ENCODE results near the gene CYBA. TPM values are rescaled to one million over a fixed set of nuclear protein-coding genes. Genes with fewer than 3 reads are reported as not detected.

The CYBA gene
- total RNA-seq, 2 donors from 2014 or later = 368 to 389 TPM

- H3K9me3 ChIP-seq = no peaks in the 10 kb centered on the region
- no peak for DNase-seq
- intact Hi-C loops (cut with DNase I) = no loop called here
- H3K27ac ChIP-seq = no peak overlapping the region
- TF ChIP-seq CTCF (IDR thresholded peaks at IDR 0.05) = no peak
- H3K36me3 ChIP-seq = peaks cover 11% of the 10 kb centered on the region
- no peak overlapping the region for H3K9ac ChIP-seq (ENCODE audit: low read depth in 2 of 2, low read length in 2 of 2)
- no peaks in the 10 kb centered on the region for H3K27me3 ChIP-seq
- H3K4me1 ChIP-seq = peaks cover 32% of the 10 kb centered on the region
- H3K4me3 ChIP-seq = no peak overlapping the region
Measured at GRCh38 chr16:88614818-88615580, 35.9 kb downstream of the CYBA start.

- no peak for DNase-seq
- Histone ChIP-seq H3K27ac (no peak overlapping the region), H3K36me3 (peaks cover 18% of the 10 kb centered on the region)
Measured at GRCh38 chr16:88613911-88614817, 36.7 kb downstream of the CYBA start.

GRCh38 chr16:88613293-88613692 lies 37.6 kb downstream of the CYBA start:
- no peak for DNase-seq
- H3K27ac ChIP-seq = no peak overlapping the region
- peaks cover 21% of the 10 kb centered on the region for H3K4me1 ChIP-seq
- no peaks in the 10 kb centered on the region for H3K27me3 ChIP-seq
- no peak for TF ChIP-seq CTCF (IDR thresholded peaks at IDR 0.05)
- H3K9me3 ChIP-seq = no peaks in the 10 kb centered on the region
- intact Hi-C loops (cut with DNase I) = no loop called here
- no peak overlapping the region for H3K9ac ChIP-seq (ENCODE audit: low read depth in 2 of 2, low read length in 2 of 2)
- no peak overlapping the region for H3K4me3 ChIP-seq
- peaks cover 18% of the 10 kb centered on the region for H3K36me3 ChIP-seq

More at GRCh38 chr16:88613911-88614817, 36.7 kb downstream of the CYBA start:
- Histone ChIP-seq H3K9ac (ENCODE audit: low read depth in 2 of 2, low read length in 2 of 2) (no peak overlapping the region), H3K27me3 (no peaks in the 10 kb centered on the region), H3K9me3 (no peaks in the 10 kb centered on the region), H3K4me1 (peaks cover 28% of the 10 kb centered on the region), H3K4me3 (no peak overlapping the region)
- no peak for TF ChIP-seq CTCF (IDR thresholded peaks at IDR 0.05)
- intact Hi-C loops (cut with DNase I) = no loop called here

GRCh38 chr16:88610909-88611812 lies 39.7 kb downstream of the CYBA start:
- intact Hi-C loops (cut with DNase I) = no loop called here

More at GRCh38 chr16:88610909-88611812, 39.7 kb downstream of the CYBA start:
- Histone ChIP-seq H3K4me1 (peaks cover 6% of the 10 kb centered on the region), H3K4me3 (no peak overlapping the region), H3K27ac (no peak overlapping the region), H3K36me3 (peaks cover 18% of the 10 kb centered on the region), H3K9ac (ENCODE audit: low read depth in 2 of 2, low read length in 2 of 2) (no peak overlapping the region), H3K9me3 (no peaks in the 10 kb centered on the region), H3K27me3 (no peaks in the 10 kb centered on the region)
- no peak for TF ChIP-seq CTCF (IDR thresholded peaks at IDR 0.05)
- no peak for DNase-seq
